PC-9 (cell line): ENCODE results near the gene ZNF776. TPM values are rescaled to one million over a fixed set of nuclear protein-coding genes. Genes with fewer than 3 reads are reported as not detected.
A peak's percentile ranks its signal among the peaks of the same experiment; 100 is the strongest.

Experiments used
- Bru-seq: library from RNA; stranded (reverse); fragments of 400-500 nt; gene quantifications from one replicate; lab custom pipeline; 2021; lab: Mats Ljungman, UMichigan
- BruChase-seq, 2 experiments: library from RNA; stranded (reverse); fragments of 400-500 nt; gene quantifications; one replicate each; lab custom pipeline; 2021; lab: Mats Ljungman, UMichigan
- BruUV-seq: library from RNA; stranded (reverse); fragments of 400-500 nt; replicated peaks from 2 replicates; lab custom pipeline; 2021; lab: Mats Ljungman, UMichigan
- CTCF ChIA-PET: fragments of 300-600 bp; sonication (Branson Sonifier 250); formaldehyde crosslinking; loops from one replicate; lab custom pipeline; 2022; ENCODE audit warnings: antibody characterized with exemption; lab: Charles Lee
- POLR2A ChIA-PET: fragments of 300-600 bp; sonication (Branson Sonifier 250); formaldehyde crosslinking; loops from one replicate; lab custom pipeline; 2022; ENCODE audit warnings: antibody characterized with exemption; ENCODE audit not compliant: unreplicated experiment; lab: Charles Lee
- DNase-seq, 2 experiments: peaks; one replicate each; pipeline versions ENCODE4 v3.0.0 to v3.0.0-alpha.2; 2015 to 2022; ENCODE audit warnings: mixed read lengths in 1 of 2
- H2AFZ ChIP-seq: fragments of 200-600 bp; sonication (generic); 2 replicates; pipeline ENCODE4 v1.8.1; 2017; ENCODE audit warnings: antibody characterized with exemption
- H3F3A ChIP-seq: fragments of 200-600 bp; sonication (generic); 2 replicates; pipeline ENCODE4 v1.8.1; 2017; ENCODE audit warnings: antibody characterized with exemption, mild to moderate bottlenecking, low read depth; ENCODE audit not compliant: insufficient read depth
- H3K27ac ChIP-seq: fragments of 200-600 bp; sonication (generic); 2 replicates; pipeline ENCODE4 v1.6.1; 2016; ENCODE audit warnings: mixed run types
- H3K27me3 ChIP-seq: fragments of 200-600 bp; sonication (generic); 2 replicates; pipeline ENCODE4 v1.6.1; 2016; ENCODE audit warnings: low read depth, mixed run types; ENCODE audit not compliant: insufficient read depth
- H3K36me3 ChIP-seq: fragments of 200-600 bp; sonication (generic); 2 replicates; pipeline ENCODE4 v1.6.1; 2016; ENCODE audit warnings: low read depth, mixed run types
- H3K4me1 ChIP-seq: fragments of 200-600 bp; sonication (generic); replicated peaks from 2 replicates; pipeline ENCODE4 v1.6.1; 2016; ENCODE audit warnings: mixed run types; ENCODE audit not compliant: insufficient read depth
- H3K4me2 ChIP-seq: fragments of 200-600 bp; sonication (generic); 2 replicates; pipeline ENCODE4 v1.6.1; 2017; ENCODE audit warnings: mixed run types
- H3K4me3 ChIP-seq: fragments of 200-600 bp; sonication (generic); 2 replicates; pipeline ENCODE4 v1.6.1; 2016; ENCODE audit warnings: mixed run types
- H3K79me2 ChIP-seq: fragments of 200-600 bp; sonication (generic); 2 replicates; pipeline ENCODE4 v1.6.1; 2017; ENCODE audit warnings: low read depth, mixed run types
- H3K9me2 ChIP-seq: fragments of 200-600 bp; sonication (generic); 2 replicates; pipeline ENCODE4 v1.8.1; 2017; ENCODE audit warnings: mild to moderate bottlenecking; ENCODE audit not compliant: insufficient read depth
- H3K9me3 ChIP-seq: fragments of 200-600 bp; sonication (generic); 2 replicates; pipeline ENCODE4 v1.8.1; 2016; ENCODE audit warnings: low read depth; ENCODE audit not compliant: insufficient read depth
- H4K20me1 ChIP-seq: fragments of 200-600 bp; sonication (generic); 2 replicates; pipeline ENCODE4 v1.8.1; 2017; ENCODE audit not compliant: insufficient read depth
- EZH2 ChIP-seq: fragments of 200-600 bp; sonication (generic); IDR thresholded peaks from 2 replicates; pipeline ENCODE4 v1.8.0; 2017; ENCODE audit warnings: antibody characterized with exemption, low read depth
- intact Hi-C: fragments of 100-400 bp; cut with micrococcal nuclease; formaldehyde crosslinking; loops from one replicate; pipeline ENCODE4 v1.10.0; 2022; ENCODE audit not compliant: unreplicated experiment
- long read RNA-seq: library from polyadenylated mRNA; stranded (forward); transcript quantifications from one replicate; pipeline ENCODE4 v2.0.0, GENCODE V29; 2022
- total RNA-seq: library from RNA; stranded (reverse); gene quantifications from 2 replicates; pipeline ENCODE4 v1.2.3, GENCODE V29; 2021
- TF ChIP-seq, protein P1 (sequence below): fragments of 200-600 bp; sonication (generic); conservative IDR thresholded peaks from 2 replicates; pipeline ENCODE4 v1.6.1; 2017; ENCODE audit warnings: mixed run types, antibody characterized with exemption, mild to moderate bottlenecking, moderate library complexity

The ZNF776 gene
- total RNA-seq (16.9 and 17.8 TPM in 2 replicates), Bru-seq, nascent RNA (percentile 84 among the genes with signal in this experiment), BruChase-seq, experiment 1, labeled RNA remaining after a 2-hour chase (percentile 95 among the genes with signal in this experiment), BruChase-seq, experiment 2, labeled RNA remaining after a 6-hour chase (percentile 85 among the genes with signal in this experiment)
- long read RNA-seq, partial matches to known transcripts: 0 of 11 reads
- long read RNA-seq, other reads (novel, unspliced or antisense): 11 of 11 reads

DNA sequence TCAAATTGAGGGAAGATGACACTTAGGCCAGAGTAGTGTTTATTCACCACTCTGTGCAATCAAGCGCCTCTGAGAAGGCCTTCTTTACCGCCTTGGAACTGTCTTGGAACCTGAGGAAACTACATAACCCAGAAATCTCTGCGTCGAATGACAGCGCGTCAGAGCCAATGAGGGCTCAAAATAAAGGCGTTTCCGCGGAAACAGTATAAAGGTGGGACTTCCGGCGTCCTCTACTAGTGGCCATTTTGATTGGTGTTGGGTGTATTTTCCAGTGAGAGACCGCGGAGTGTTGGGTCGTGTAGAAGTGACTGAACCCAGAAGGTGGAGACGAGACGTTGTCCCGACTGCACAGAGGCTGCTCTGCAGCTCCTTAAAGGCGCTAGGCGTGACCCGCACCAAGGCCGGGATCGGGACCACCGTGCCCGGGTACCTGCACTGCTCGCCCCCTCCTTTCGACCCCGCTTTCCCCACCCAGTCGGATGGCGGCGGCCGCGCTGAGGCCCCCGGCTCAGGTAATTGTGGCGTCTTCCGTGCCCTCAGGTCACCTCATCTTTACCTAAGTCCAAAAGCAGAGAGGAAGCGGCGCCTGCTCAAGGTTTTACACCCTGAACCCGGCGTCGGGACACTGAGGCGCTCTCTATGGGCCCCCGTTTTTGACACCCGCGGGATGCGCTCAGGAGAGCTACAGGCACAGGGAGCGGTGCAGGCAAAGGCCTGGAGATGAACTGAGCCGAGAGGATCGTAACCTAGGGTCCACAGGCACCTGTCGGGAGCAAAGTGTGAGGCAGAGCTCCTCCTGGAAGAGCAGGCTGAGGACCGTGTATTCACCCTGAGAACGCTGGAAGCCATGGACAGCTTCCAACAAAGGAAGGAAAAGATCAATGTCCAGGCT lies at the start of gene ZNF776:
Gene ZNF776, plus strand, starts transcription at position 236 of the 892 bp plus-strand sequence. Its CDS starts 244 bp downstream, at position 480.
- DNase-seq: peak; percentile 78 to 89
- H3K79me2 ChIP-seq: peaks cover 34% of the 10 kb centered on the region
- no peaks in the 10 kb centered on the region for H4K20me1 ChIP-seq
- H2AFZ ChIP-seq: peak within 1 kb of the TSS; percentile 98
- no peaks in the 10 kb centered on the region for H3K9me2 ChIP-seq
- intact Hi-C loops: loop anchor here (1.0 to 10.0 kb wide), 3 partner anchors 68 to 158 kb away; partner anchors contain the start of gene ZNF552
- H3K4me2 ChIP-seq: peak within 1 kb of the TSS; percentile 87
- TSS peak; percentile 60 for BruUV-seq
- peaks cover 50% of the 10 kb centered on the region for H3K9me3 ChIP-seq
- peak within 1 kb of the TSS; percentile 24; the same call in 1 of the 2 replicates for H3K27ac ChIP-seq
- H3F3A ChIP-seq: no peaks in the 10 kb centered on the region
- peak within 1 kb of the TSS; percentile 98 for H3K4me3 ChIP-seq
- ChIA-PET POLR2A (interaction anchor here (0.6 to 0.7 kb wide), 5 partner anchors 105 to 615 kb away, joined by 3 to 10 read pairs (median 4); partner anchors contain the start of gene ERVK3-1), CTCF (no interaction called here)
- no peaks in the 10 kb centered on the region for H3K27me3 ChIP-seq
- H3K4me1 ChIP-seq: peaks cover 10% of the 10 kb centered on the region; the same call in 1 of the 2 replicates
- TF ChIP-seq EZH2: no peak
- TF ChIP-seq, protein P1, sequence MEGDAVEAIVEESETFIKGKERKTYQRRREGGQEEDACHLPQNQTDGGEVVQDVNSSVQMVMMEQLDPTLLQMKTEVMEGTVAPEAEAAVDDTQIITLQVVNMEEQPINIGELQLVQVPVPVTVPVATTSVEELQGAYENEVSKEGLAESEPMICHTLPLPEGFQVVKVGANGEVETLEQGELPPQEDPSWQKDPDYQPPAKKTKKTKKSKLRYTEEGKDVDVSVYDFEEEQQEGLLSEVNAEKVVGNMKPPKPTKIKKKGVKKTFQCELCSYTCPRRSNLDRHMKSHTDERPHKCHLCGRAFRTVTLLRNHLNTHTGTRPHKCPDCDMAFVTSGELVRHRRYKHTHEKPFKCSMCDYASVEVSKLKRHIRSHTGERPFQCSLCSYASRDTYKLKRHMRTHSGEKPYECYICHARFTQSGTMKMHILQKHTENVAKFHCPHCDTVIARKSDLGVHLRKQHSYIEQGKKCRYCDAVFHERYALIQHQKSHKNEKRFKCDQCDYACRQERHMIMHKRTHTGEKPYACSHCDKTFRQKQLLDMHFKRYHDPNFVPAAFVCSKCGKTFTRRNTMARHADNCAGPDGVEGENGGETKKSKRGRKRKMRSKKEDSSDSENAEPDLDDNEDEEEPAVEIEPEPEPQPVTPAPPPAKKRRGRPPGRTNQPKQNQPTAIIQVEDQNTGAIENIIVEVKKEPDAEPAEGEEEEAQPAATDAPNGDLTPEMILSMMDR: no peak
- H3K36me3 ChIP-seq: peaks cover 41% of the 10 kb centered on the region

DNA sequence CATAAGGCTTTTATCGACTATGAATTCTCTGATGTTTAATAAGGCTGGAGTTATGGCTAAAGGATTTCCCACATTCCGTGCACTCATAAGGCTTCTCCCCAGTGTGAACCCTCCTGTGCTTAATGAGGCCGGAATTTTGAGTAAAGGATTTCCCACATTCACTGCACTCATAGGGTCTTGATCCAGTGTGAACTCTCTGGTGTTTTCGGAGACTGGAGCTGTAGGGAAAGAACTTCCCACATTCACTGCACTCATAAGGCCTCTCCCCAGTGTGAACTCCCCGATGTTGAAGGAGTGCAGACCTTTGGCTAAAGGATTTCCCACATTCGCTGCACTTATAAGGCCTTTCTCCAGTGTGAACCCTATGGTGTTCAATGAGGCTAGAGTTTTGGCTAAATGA lies 45.0 kb upstream of the ZNF776 start:
- BruUV-seq: no TSS peak
- H3K27ac ChIP-seq: no peak overlapping the region
- intact Hi-C loops: no loop called here

DNA sequence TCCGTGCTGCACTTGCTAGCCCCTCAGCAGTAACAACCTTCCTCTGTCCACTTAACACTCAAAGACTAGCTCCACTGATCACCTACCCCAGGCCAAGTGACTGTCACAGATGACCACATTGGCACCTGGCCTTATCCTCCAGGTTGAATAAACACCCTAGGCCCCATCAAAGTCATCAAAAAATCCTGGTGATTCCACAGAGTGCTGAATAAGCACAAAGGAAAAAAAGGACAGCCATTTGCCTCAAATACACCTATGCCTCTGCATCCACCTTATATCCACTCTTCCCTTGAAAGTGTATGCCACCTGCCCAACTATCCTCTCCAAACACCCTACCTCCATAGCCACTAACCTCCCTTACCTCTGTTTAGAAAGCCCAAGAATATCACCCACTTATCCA lies 40.3 kb upstream of the ZNF776 start:
- BruUV-seq: no TSS peak
- no peaks in the 10 kb centered on the region for H3K27me3 ChIP-seq
- POLR2A ChIA-PET: no interaction called here
- no peak overlapping the region for H3K4me3 ChIP-seq
- TF ChIP-seq, protein P1: no peak
- TF ChIP-seq EZH2: no peak
- H3K79me2 ChIP-seq: no peaks in the 10 kb centered on the region
- no peak overlapping the region for H3K27ac ChIP-seq
- H3K9me2 ChIP-seq: no peaks in the 10 kb centered on the region
- no peaks in the 10 kb centered on the region for H3K4me1 ChIP-seq
- H4K20me1 ChIP-seq: no peaks in the 10 kb centered on the region
- no peak for DNase-seq
- intact Hi-C loops: no loop called here
- no peaks in the 10 kb centered on the region for H3K36me3 ChIP-seq
- no peak overlapping the region for H2AFZ ChIP-seq
- peaks cover 6% of the 10 kb centered on the region for H3K9me3 ChIP-seq
- H3K4me2 ChIP-seq: no peak overlapping the region
- CTCF ChIA-PET: no interaction called here
- no peaks in the 10 kb centered on the region for H3F3A ChIP-seq

More for the DNA sequence above, 45.0 kb upstream of the ZNF776 start:
- Histone ChIP-seq H3K4me3 (no peak overlapping the region), H3K36me3 (no peaks in the 10 kb centered on the region), H2AFZ (no peak overlapping the region), H3K9me3 (peaks cover 24% of the 10 kb centered on the region), H3K79me2 (no peaks in the 10 kb centered on the region), H4K20me1 (no peaks in the 10 kb centered on the region), H3F3A (no peaks in the 10 kb centered on the region), H3K9me2 (no peaks in the 10 kb centered on the region; the same call in 1 of the 2 replicates), H3K4me2 (no peak overlapping the region), H3K27me3 (no peaks in the 10 kb centered on the region), H3K4me1 (no peaks in the 10 kb centered on the region)
- no peak for DNase-seq
- no peak for TF ChIP-seq EZH2
- TF ChIP-seq, protein P1: no peak
- CTCF ChIA-PET: no interaction called here
- POLR2A ChIA-PET: no interaction called here
